Stimulated activated CD8-positive, alpha-beta memory T cell treated with anti-CD3 and anti-CD28 coated beads, Interleukin-15, amount 100 ng/mL, for 1 hour (primary cell): ENCODE data around the gene GTSE1.
"Not testable (repeated sequence)": the region's sequence is repeated elsewhere in the genome, so short reads cannot be mapped to it uniquely, and the experiment has no call there.

Experiments used
- DNase-seq: peaks from one replicate; pipeline ENCODE4 v3.0.0-alpha.2; 2020; ENCODE audit warnings: low read depth

GTSE1 gene

GRCh38 chr22:46296257-46297150, at the start of gene GTSE1:
Gene GTSE1, plus strand, starts transcription at chr22:46296870. Its CDS starts 531 bp downstream, at chr22:46297401.
- peak; percentile 87 for DNase-seq

- DNase-seq = no peak
Observed at GRCh38 chr22:46247443-46247975, 49.2 kb upstream of the GTSE1 start.

- peak; percentile 79 for DNase-seq
Observed at GRCh38 chr22:46250035-46250782, 46.5 kb upstream of the GTSE1 start, which contains the start of gene CDPF1. Gene CDPF1, minus strand, starts transcription at chr22:46250293. Its CDS starts 2,009 bp downstream, at chr22:46248284.

GRCh38 chr22:46250783-46251125, 45.9 kb upstream of the GTSE1 start:
- no peak for DNase-seq

- DNase-seq = no peak
Observed at GRCh38 chr22:46251266-46251665, 45.4 kb upstream of the GTSE1 start.

GRCh38 chr22:46251816-46252380, 44.8 kb upstream of the GTSE1 start:
- no peak for DNase-seq

GRCh38 chr22:46256358-46256958, 40.2 kb upstream of the GTSE1 start:
- DNase-seq = no peak

GRCh38 chr22:46259374-46259773, 37.3 kb upstream of the GTSE1 start:
- no peak for DNase-seq

- DNase-seq = no peak
Observed at GRCh38 chr22:46260038-46260437, 36.6 kb upstream of the GTSE1 start.

- DNase-seq = no peak
Observed at GRCh38 chr22:46262449-46263215, 34.0 kb upstream of the GTSE1 start.

- DNase-seq = no peak
Observed at GRCh38 chr22:46263216-46263590, 33.5 kb upstream of the GTSE1 start, which contains the start of gene PKDREJ. Gene PKDREJ, minus strand, starts transcription at chr22:46263343. Its CDS starts 21 bp downstream, at chr22:46263322.

GRCh38 chr22:46264520-46264919, 32.1 kb upstream of the GTSE1 start:
- DNase-seq = not testable (repeated sequence)

GRCh38 chr22:46265627-46266026, 31.0 kb upstream of the GTSE1 start:
- DNase-seq = not testable (repeated sequence)

GRCh38 chr22:46267431-46268279, 29.0 kb upstream of the GTSE1 start, which contains the start of gene TTC38:
Gene TTC38, plus strand, starts transcription at chr22:46268008. Its CDS starts 32 bp downstream, at chr22:46268040.
- DNase-seq = no peak

- DNase-seq = no peak
Observed at GRCh38 chr22:46269564-46269963, 27.1 kb upstream of the GTSE1 start.

GRCh38 chr22:46272196-46272595, 24.5 kb upstream of the GTSE1 start:
- no peak for DNase-seq

GRCh38 chr22:46272762-46273431, 23.8 kb upstream of the GTSE1 start:
- no peak for DNase-seq

GRCh38 chr22:46273432-46274148, 23.1 kb upstream of the GTSE1 start:
- DNase-seq = no peak

- no peak for DNase-seq
Observed at GRCh38 chr22:46274381-46274780, 22.3 kb upstream of the GTSE1 start.
